ENCODE results near the gene COLEC12. TPM values are rescaled to one million over a fixed set of nuclear protein-coding genes. Genes with fewer than 3 reads are reported as not detected.

The COLEC12 gene
- total and polyA plus RNA-seq, 2 experiments from 2014 or later = 23.2 to 28.3 TPM

DNA sequence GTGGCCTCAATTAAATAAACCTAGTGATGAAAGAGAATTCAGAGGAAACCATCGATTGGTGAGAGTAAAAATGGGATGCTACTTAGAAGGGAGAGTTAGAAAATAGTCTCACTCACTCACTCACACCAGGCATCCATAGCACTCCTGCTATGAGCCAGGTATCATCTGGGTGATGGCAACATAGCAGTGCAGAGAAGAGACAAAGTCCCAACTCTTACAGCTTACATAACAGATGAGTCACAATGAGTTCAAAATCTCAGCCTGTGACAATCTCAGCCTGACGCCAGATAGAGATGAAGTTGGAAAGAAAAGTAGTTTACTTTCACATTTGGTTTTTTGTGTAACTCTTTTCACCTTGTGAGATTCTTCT, 177.3 kb downstream of the COLEC12 start:
- Histone ChIP-seq H3K9me3 (ENCODE audit: low read depth) (no peaks in the 10 kb centered on the region), H3K27me3 (no peaks in the 10 kb centered on the region), H4K20me1 (ENCODE audit: insufficient read depth, poor library complexity, severe bottlenecking) (no peaks in the 10 kb centered on the region), H3K27ac (peak overlapping the region; percentile 10), H3K79me2 (no peaks in the 10 kb centered on the region), H2AFZ (no peak overlapping the region), H3K4me1 (ENCODE audit: insufficient read depth) (peaks cover 4% of the 10 kb centered on the region), H3K4me2 (peak overlapping the region; percentile 14), H3K4me3 (no peak overlapping the region), H3K9me2 (replicated peaks; ENCODE audit: insufficient read depth) (no peaks in the 10 kb centered on the region), H3K36me3 (replicated peaks; ENCODE audit: insufficient read depth, low read depth) (no peaks in the 10 kb centered on the region)
- TF ChIP-seq, protein P1, sequence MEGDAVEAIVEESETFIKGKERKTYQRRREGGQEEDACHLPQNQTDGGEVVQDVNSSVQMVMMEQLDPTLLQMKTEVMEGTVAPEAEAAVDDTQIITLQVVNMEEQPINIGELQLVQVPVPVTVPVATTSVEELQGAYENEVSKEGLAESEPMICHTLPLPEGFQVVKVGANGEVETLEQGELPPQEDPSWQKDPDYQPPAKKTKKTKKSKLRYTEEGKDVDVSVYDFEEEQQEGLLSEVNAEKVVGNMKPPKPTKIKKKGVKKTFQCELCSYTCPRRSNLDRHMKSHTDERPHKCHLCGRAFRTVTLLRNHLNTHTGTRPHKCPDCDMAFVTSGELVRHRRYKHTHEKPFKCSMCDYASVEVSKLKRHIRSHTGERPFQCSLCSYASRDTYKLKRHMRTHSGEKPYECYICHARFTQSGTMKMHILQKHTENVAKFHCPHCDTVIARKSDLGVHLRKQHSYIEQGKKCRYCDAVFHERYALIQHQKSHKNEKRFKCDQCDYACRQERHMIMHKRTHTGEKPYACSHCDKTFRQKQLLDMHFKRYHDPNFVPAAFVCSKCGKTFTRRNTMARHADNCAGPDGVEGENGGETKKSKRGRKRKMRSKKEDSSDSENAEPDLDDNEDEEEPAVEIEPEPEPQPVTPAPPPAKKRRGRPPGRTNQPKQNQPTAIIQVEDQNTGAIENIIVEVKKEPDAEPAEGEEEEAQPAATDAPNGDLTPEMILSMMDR (IDR thresholded peaks at IDR 0.05; ENCODE audit: poor library complexity) = no peak
- TF ChIP-seq EZH2phosphoT487 (IDR thresholded peaks at IDR 0.05; ENCODE audit: low read depth, severe bottlenecking, unreplicated experiment) (no peak), EZH2 (IDR thresholded peaks at IDR 0.05; ENCODE audit: borderline replicate concordance) (no peak)
- peak; percentile 66 for DNase-seq (ENCODE audit: low spot score)
- 67% methylated on average over 2 of the region's 2 CpGs for WGBS (ENCODE audit: low lambda C conversion rate, missing lambda C conversion rate)

DNA sequence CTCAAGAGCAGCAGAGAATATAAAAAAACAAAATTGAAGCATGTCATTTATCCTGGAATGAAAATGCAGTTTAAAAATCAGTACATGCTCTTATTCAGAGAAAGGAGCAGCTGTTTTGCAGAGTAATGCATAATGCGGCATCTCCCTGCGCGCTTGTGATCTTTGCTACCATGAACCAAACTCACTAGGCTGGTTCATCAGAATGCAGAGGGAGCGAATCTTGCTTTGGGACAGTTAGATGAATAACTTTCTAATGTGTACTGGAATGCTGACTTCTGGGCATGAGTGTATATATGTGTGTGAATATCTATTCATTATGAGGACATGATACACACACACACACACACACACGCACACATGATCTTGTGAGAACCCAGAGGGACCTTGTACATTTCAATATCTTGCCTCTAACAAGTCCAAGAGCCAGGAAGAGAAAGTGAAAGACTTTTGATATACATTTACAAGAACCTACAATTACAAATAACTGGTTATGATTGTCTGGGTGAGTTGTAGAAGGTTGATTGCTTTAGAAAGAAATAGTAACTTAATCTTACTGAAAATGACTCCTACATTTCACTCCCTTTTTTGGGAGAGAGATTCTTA, 178.5 kb downstream of the COLEC12 start:
- H3K4me3 ChIP-seq = no peak overlapping the region
- H3K4me2 ChIP-seq = no peak overlapping the region
- H3K27me3 ChIP-seq = no peaks in the 10 kb centered on the region
- no peak for DNase-seq (ENCODE audit: low spot score)
- H3K36me3 ChIP-seq (replicated peaks; ENCODE audit: insufficient read depth, low read depth) = no peaks in the 10 kb centered on the region
- H3K79me2 ChIP-seq = no peaks in the 10 kb centered on the region
- 96% methylated on average over 5 of the region's 5 CpGs for WGBS (ENCODE audit: low lambda C conversion rate, missing lambda C conversion rate)
- peaks cover 4% of the 10 kb centered on the region for H3K4me1 ChIP-seq (ENCODE audit: insufficient read depth)
- TF ChIP-seq EZH2 (IDR thresholded peaks at IDR 0.05; ENCODE audit: borderline replicate concordance) (no peak), EZH2phosphoT487 (IDR thresholded peaks at IDR 0.05; ENCODE audit: low read depth, severe bottlenecking, unreplicated experiment) (no peak)
- TF ChIP-seq, protein P1 (IDR thresholded peaks at IDR 0.05; ENCODE audit: poor library complexity) = no peak
- H3K27ac ChIP-seq = no peak overlapping the region
- H2AFZ ChIP-seq = no peak overlapping the region
- H3K9me3 ChIP-seq (ENCODE audit: low read depth) = no peaks in the 10 kb centered on the region
- no peaks in the 10 kb centered on the region for H4K20me1 ChIP-seq (ENCODE audit: insufficient read depth, poor library complexity, severe bottlenecking)
- H3K9me2 ChIP-seq (replicated peaks; ENCODE audit: insufficient read depth) = no peaks in the 10 kb centered on the region

DNA sequence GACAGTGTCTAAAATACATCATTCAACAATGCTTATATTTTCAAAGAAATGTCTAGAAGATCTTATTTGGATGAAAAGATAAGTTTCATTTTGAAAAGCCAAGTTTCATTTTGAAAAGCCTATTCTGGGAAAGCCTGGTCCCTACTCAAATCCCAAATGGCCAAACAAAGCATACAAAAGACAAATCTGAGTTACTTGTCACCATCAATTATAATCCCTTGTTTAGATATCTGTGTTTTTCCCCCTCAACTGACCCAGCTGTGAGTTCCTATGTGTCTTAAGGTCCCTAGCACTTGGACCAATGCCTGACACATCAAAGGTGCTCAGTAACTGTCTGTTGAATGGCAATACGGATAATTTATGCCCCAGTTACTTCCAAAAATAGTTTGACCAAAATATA, 180.3 kb downstream of the COLEC12 start:
- no peaks in the 10 kb centered on the region for H3K27me3 ChIP-seq
- DNase-seq (ENCODE audit: low spot score) = no peak
- TF ChIP-seq EZH2phosphoT487 (IDR thresholded peaks at IDR 0.05; ENCODE audit: low read depth, severe bottlenecking, unreplicated experiment) = no peak
- no peak for TF ChIP-seq EZH2 (IDR thresholded peaks at IDR 0.05; ENCODE audit: borderline replicate concordance)
- TF ChIP-seq, protein P1 (IDR thresholded peaks at IDR 0.05; ENCODE audit: poor library complexity) = no peak
- no peak overlapping the region for H3K4me2 ChIP-seq
- WGBS (ENCODE audit: low lambda C conversion rate, missing lambda C conversion rate) = 67% methylated on average over 1 of the region's 1 CpG
- peaks cover 4% of the 10 kb centered on the region for H3K4me1 ChIP-seq (ENCODE audit: insufficient read depth)
- H3K36me3 ChIP-seq (replicated peaks; ENCODE audit: insufficient read depth, low read depth) = no peaks in the 10 kb centered on the region
- H4K20me1 ChIP-seq (ENCODE audit: insufficient read depth, poor library complexity, severe bottlenecking) = no peaks in the 10 kb centered on the region
- H3K27ac ChIP-seq = no peak overlapping the region
- H2AFZ ChIP-seq = no peak overlapping the region
- H3K9me3 ChIP-seq (ENCODE audit: low read depth) = no peaks in the 10 kb centered on the region
- H3K79me2 ChIP-seq = no peaks in the 10 kb centered on the region
- H3K4me3 ChIP-seq = no peak overlapping the region
- no peaks in the 10 kb centered on the region for H3K9me2 ChIP-seq (replicated peaks; ENCODE audit: insufficient read depth)
